Mesothelial cell of epicardium (in vitro differentiated cells): ENCODE results near the gene FXYD1. TPM values are rescaled to one million over a fixed set of nuclear protein-coding genes. Genes with fewer than 3 reads are reported as not detected.

Experiments used
- DNase-seq, 2 experiments: peaks; one replicate each; pipeline ENCODE4 v3.0.0; 2021; ENCODE audit warnings: low spot score in 2 of 2; ENCODE audit not compliant: unreplicated experiment in 2 of 2
- H3K27ac Mint-ChIP-seq: 2 replicates; pipeline ENCODE4 v1.8.0; 2021; ENCODE audit warnings: mixed read lengths
- H3K27me3 Mint-ChIP-seq: 2 replicates; pipeline ENCODE4 v1.8.0; 2021; ENCODE audit warnings: low read depth, mixed read lengths
- H3K36me3 Mint-ChIP-seq: 2 replicates; pipeline ENCODE4 v1.8.0; 2021; ENCODE audit warnings: mixed read lengths
- H3K4me1 Mint-ChIP-seq: 2 replicates; pipeline ENCODE4 v1.8.0; 2021; ENCODE audit warnings: mixed read lengths
- H3K4me3 Mint-ChIP-seq: 2 replicates; pipeline ENCODE4 v1.8.0; 2021; ENCODE audit warnings: mild to moderate bottlenecking, moderate library complexity, mixed read lengths
- H3K9me3 Mint-ChIP-seq: 2 replicates; pipeline ENCODE4 v1.8.0; 2021; ENCODE audit warnings: mixed read lengths
- total RNA-seq: library from RNA; stranded (reverse); gene quantifications from 3 replicates; pipeline ENCODE4 v1.2.1, GENCODE V29; 2021
- TF ChIP-seq, protein P1 (sequence below): fragments of 200-600 bp; sonication (generic); IDR thresholded peaks from one replicate; pipeline ENCODE4 v1.5.0; 2021; ENCODE audit warnings: antibody characterized with exemption; ENCODE audit not compliant: unreplicated experiment

FXYD1 gene
- total RNA-seq, 1 donor from 2014 or later, result 3.6 TPM

DNA sequence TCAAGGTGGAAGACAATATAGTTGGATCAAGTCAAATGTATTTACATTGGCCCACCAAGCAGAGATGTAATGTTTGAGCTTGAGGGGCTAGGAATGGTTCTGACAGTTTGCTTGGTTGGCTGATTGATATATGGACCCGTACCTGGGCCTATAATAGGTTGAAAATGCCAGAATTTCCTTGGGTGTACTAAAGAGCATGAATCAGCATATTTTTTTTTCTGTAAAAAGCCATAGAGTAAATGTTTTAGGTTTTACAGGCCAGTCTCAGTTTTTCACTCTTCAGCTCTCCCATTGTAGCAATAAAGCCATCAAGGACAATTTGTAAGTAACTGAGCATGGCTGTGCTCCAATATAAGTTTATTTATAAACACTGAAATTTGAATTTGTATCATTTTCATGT, 42.8 kb downstream of the FXYD1 start:
- TF ChIP-seq, protein P1, sequence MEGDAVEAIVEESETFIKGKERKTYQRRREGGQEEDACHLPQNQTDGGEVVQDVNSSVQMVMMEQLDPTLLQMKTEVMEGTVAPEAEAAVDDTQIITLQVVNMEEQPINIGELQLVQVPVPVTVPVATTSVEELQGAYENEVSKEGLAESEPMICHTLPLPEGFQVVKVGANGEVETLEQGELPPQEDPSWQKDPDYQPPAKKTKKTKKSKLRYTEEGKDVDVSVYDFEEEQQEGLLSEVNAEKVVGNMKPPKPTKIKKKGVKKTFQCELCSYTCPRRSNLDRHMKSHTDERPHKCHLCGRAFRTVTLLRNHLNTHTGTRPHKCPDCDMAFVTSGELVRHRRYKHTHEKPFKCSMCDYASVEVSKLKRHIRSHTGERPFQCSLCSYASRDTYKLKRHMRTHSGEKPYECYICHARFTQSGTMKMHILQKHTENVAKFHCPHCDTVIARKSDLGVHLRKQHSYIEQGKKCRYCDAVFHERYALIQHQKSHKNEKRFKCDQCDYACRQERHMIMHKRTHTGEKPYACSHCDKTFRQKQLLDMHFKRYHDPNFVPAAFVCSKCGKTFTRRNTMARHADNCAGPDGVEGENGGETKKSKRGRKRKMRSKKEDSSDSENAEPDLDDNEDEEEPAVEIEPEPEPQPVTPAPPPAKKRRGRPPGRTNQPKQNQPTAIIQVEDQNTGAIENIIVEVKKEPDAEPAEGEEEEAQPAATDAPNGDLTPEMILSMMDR, result no peak
- H3K9me3 Mint-ChIP-seq, result peaks cover 23% of the 10 kb centered on the region
- H3K27ac Mint-ChIP-seq, result no peak overlapping the region
- H3K36me3 Mint-ChIP-seq, result no peaks in the 10 kb centered on the region
- DNase-seq, result no peak
- peaks cover 2% of the 10 kb centered on the region for H3K27me3 Mint-ChIP-seq
- no peak overlapping the region for H3K4me3 Mint-ChIP-seq
- H3K4me1 Mint-ChIP-seq, result no peaks in the 10 kb centered on the region

DNA sequence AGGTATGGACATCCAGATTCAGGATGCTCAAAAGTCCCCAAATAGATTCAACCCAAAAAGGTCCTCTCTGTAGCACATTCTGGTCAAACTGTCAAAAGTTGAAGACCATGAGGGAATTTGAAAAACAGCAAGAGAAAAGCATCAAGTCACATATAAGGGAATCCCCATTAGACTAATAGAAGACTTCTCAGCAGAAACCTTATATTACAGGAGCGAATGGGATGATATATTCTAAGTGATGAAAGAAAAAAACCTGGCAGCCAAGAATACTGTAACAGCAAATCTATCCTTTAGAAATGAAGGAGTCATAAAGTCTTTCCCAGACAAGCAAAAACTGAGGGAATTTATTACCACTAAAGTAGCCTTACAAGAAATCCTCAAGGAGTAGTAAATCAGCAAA, 45.6 kb downstream of the FXYD1 start:
- TF ChIP-seq, protein P1, result no peak
- H3K27ac Mint-ChIP-seq, result no peak overlapping the region

DNA sequence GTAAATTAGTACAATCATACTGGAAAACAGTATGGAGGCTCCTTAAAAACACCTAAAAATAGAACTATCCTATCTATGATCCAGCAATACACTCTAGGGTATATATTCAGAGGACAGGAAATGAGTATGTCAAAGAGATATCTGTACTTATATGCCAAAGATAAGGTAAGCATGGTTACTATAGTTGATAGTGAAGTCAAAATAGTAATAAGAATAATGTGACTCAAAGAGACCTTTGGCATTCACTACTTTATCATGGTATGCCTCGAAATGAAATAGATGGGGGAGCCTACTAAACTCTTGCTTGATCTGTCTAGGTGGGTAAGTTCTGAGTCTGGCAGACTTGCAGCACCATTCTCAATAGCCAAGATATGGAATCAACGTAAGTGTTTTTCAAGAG, 46.3 kb downstream of the FXYD1 start:
- Mint-ChIP-seq H3K4me3 (no peak overlapping the region), H3K9me3 (peaks cover 20% of the 10 kb centered on the region), H3K4me1 (no peaks in the 10 kb centered on the region), H3K27ac (no peak overlapping the region), H3K36me3 (no peaks in the 10 kb centered on the region), H3K27me3 (no peaks in the 10 kb centered on the region)
- TF ChIP-seq, protein P1, result no peak
- DNase-seq, result no peak

More for the DNA sequence above, 45.6 kb downstream of the FXYD1 start:
- Mint-ChIP-seq H3K9me3 (peaks cover 20% of the 10 kb centered on the region), H3K36me3 (no peaks in the 10 kb centered on the region), H3K4me3 (no peak overlapping the region), H3K4me1 (no peaks in the 10 kb centered on the region), H3K27me3 (no peaks in the 10 kb centered on the region)
- no peak for DNase-seq

Other genes with a start within 250 kb of the FXYD1 start
- gene ZNF30, start 211.9 kb upstream of the FXYD1 start, total RNA-seq, result 4.7 to 5.8 TPM (median 4.8 TPM) in 3 replicates
- 9.2 to 9.6 TPM (median 9.3 TPM) in 3 replicates for gene ZNF792, start 174.6 kb upstream of the FXYD1 start, total RNA-seq
- gene GRAMD1A, start 138.5 kb upstream of the FXYD1 start, total RNA-seq, result 123 to 130 TPM (median 129 TPM) in 3 replicates
- 2.2 to 2.8 TPM (median 2.7 TPM) in 3 replicates for gene SCN1B, start 108.4 kb upstream of the FXYD1 start, total RNA-seq
- gene HPN, start 97.1 kb upstream of the FXYD1 start, total RNA-seq, result 20.3 to 22.9 TPM (median 21.3 TPM) in 3 replicates
- gene FXYD3, start 23.0 kb upstream of the FXYD1 start, total RNA-seq, result 5.5 to 8.3 TPM (median 6.6 TPM) in 3 replicates
- gene LGI4, start 3.8 kb upstream of the FXYD1 start, total RNA-seq, result 1.1 to 2.0 TPM (median 1.4 TPM) in 3 replicates
- gene FXYD7, start 4.4 kb downstream of the FXYD1 start, total RNA-seq, result 0.41 to 1.3 TPM (median 0.69 TPM) in 3 replicates
- gene FXYD5, start 15.9 kb downstream of the FXYD1 start, total RNA-seq, result 23.1 to 27.0 TPM (median 24.7 TPM) in 3 replicates
- not detected in 3 replicates for gene FAM187B, start 89.9 kb downstream of the FXYD1 start, total RNA-seq
- gene LSR, start 110.2 kb downstream of the FXYD1 start, total RNA-seq, result 48.9 to 54.7 TPM (median 51.9 TPM) in 3 replicates
- 135 to 154 TPM (median 137 TPM) in 3 replicates for gene USF2, start 130.1 kb downstream of the FXYD1 start, total RNA-seq
- gene HAMP, start 143.7 kb downstream of the FXYD1 start, total RNA-seq, result 1.2 to 1.6 TPM (median 1.4 TPM) in 3 replicates
- gene MAG, start 153.3 kb downstream of the FXYD1 start, total RNA-seq, result 19.2 to 26.1 TPM (median 22.7 TPM) in 3 replicates
- gene CD22, start 190.4 kb downstream of the FXYD1 start, total RNA-seq, result 54.6 to 59.9 TPM (median 56.3 TPM) in 3 replicates
- 0.96 to 1.3 TPM (median 1.2 TPM) in 3 replicates for gene FFAR1, start 209.1 kb downstream of the FXYD1 start, total RNA-seq
- gene FFAR3, start 219.6 kb downstream of the FXYD1 start, total RNA-seq, result 0.27 to 0.31 TPM in 2 of 3 replicates, not detected in the other
- not detected in 3 replicates for gene GPR42, start 232.2 kb downstream of the FXYD1 start, total RNA-seq